Activated CD4-positive, alpha-beta T cell treated with anti-CD3 and anti-CD28 coated beads, Interleukin-2, amount 10 ng/mL, durations not matched to agents 7 days and 5 days (primary cell): ENCODE results near the gene TEX261. TPM values are rescaled to one million over a fixed set of nuclear protein-coding genes. Genes with fewer than 3 reads are reported as not detected.

ENCODE experiments used
- CTCF ChIA-PET: fragments of 350-600 bp; sonication (Branson Sonifier 250); formaldehyde crosslinking; loops from one replicate; lab custom pipeline; 2021; ENCODE audit warnings: antibody characterized with exemption; lab: Charles Lee
- POLR2A ChIA-PET: fragments of 350-600 bp; sonication (Branson Sonifier 250); formaldehyde crosslinking; loops from one replicate; lab custom pipeline; 2021; ENCODE audit warnings: antibody characterized with exemption; lab: Charles Lee
- DNase-seq: peaks from one replicate; pipeline ENCODE4 v3.0.0-alpha.2; 2020
- H3K27ac Mint-ChIP-seq: one replicate; pipeline ENCODE4 v1.8.0; 2021; ENCODE audit warnings: mild to moderate bottlenecking, moderate library complexity, mixed read lengths
- H3K27me3 Mint-ChIP-seq: one replicate; pipeline ENCODE4 v1.8.0; 2021; ENCODE audit warnings: mixed read lengths
- H3K36me3 Mint-ChIP-seq: one replicate; pipeline ENCODE4 v1.8.0; 2021; ENCODE audit warnings: low read depth, mixed read lengths
- H3K4me1 Mint-ChIP-seq: one replicate; pipeline ENCODE4 v1.8.0; 2021; ENCODE audit warnings: mixed read lengths
- H3K4me3 Mint-ChIP-seq: one replicate; pipeline ENCODE4 v1.8.0; 2021; ENCODE audit warnings: mild to moderate bottlenecking, moderate library complexity, mixed read lengths
- H3K9me3 Mint-ChIP-seq: one replicate; pipeline ENCODE4 v1.8.0; 2021; ENCODE audit warnings: mixed read lengths
- total RNA-seq, 2 experiments: library from RNA; stranded (reverse); gene quantifications; one replicate each; pipeline ENCODE4 v1.2.3, GENCODE V29; 2021

TEX261 gene
- total RNA-seq, 2 experiments from 2014 or later, result 58.2 to 69.0 TPM

GRCh38 chr2:70984576-70985282 lies 9.9 kb downstream of the TEX261 start:
- peak overlapping the region; percentile 54 for H3K27ac Mint-ChIP-seq
- H3K36me3 Mint-ChIP-seq, result peaks cover 26% of the 10 kb centered on the region
- peak overlapping the region; percentile 4 for H3K4me3 Mint-ChIP-seq
- peaks cover 19% of the 10 kb centered on the region for H3K4me1 Mint-ChIP-seq
- peak; percentile 85 for DNase-seq
- H3K9me3 Mint-ChIP-seq, result no peaks in the 10 kb centered on the region
- ChIA-PET POLR2A (interaction anchor here (1.0 kb wide), 1 partner anchor 17 kb away, joined by 5 read pairs; no protein-coding TSS in a partner anchor), CTCF (interaction anchor here (0.6 to 3.1 kb wide), 18 partner anchors 8 to 268 kb away, joined by 3 to 16 read pairs (median 4); partner anchors contain the start of genes NAGK and TEX261)
- no peaks in the 10 kb centered on the region for H3K27me3 Mint-ChIP-seq

- Mint-ChIP-seq H3K27ac (no peak overlapping the region), H3K9me3 (no peaks in the 10 kb centered on the region), H3K36me3 (peaks cover 26% of the 10 kb centered on the region), H3K4me3 (no peak overlapping the region), H3K27me3 (no peaks in the 10 kb centered on the region), H3K4me1 (peaks cover 20% of the 10 kb centered on the region)
- ChIA-PET CTCF (interaction anchor here (0.5 to 3.1 kb wide), 19 partner anchors 8 to 1402 kb away, joined by 3 to 16 read pairs (median 4); partner anchors contain the start of genes NAGK and TEX261), POLR2A (interaction anchor here (1.0 kb wide), 1 partner anchor 17 kb away, joined by 5 read pairs; no protein-coding TSS in a partner anchor)
- DNase-seq, result no peak
Measured at GRCh38 chr2:70984228-70984575, 10.5 kb downstream of the TEX261 start.

GRCh38 chr2:70983506-70984227 lies 11.0 kb downstream of the TEX261 start:
- Mint-ChIP-seq H3K4me3 (no peak overlapping the region), H3K4me1 (peaks cover 20% of the 10 kb centered on the region), H3K36me3 (peaks cover 22% of the 10 kb centered on the region), H3K27ac (no peak overlapping the region), H3K9me3 (no peaks in the 10 kb centered on the region), H3K27me3 (no peaks in the 10 kb centered on the region)
- CTCF ChIA-PET, result interaction anchor here (0.5 to 3.1 kb wide), 15 partner anchors 9 to 1402 kb away, joined by 3 to 16 read pairs (median 4); partner anchors contain the start of genes NAGK and TEX261
- POLR2A ChIA-PET, result no interaction called here
- DNase-seq, result no peak

- POLR2A ChIA-PET, result no interaction called here
- Mint-ChIP-seq H3K4me1 (peaks cover 23% of the 10 kb centered on the region), H3K9me3 (no peaks in the 10 kb centered on the region), H3K36me3 (peaks cover 22% of the 10 kb centered on the region), H3K4me3 (no peak overlapping the region), H3K27me3 (peaks cover 2% of the 10 kb centered on the region), H3K27ac (no peak overlapping the region)
- CTCF ChIA-PET, result interaction anchor here (1.5 to 3.1 kb wide), 4 partner anchors 12 to 113 kb away, joined by 4 to 16 read pairs (median 10); partner anchors contain the start of gene TEX261
- no peak for DNase-seq
Measured at GRCh38 chr2:70982971-70983370, 11.7 kb downstream of the TEX261 start.

- H3K27me3 Mint-ChIP-seq, result peaks cover 2% of the 10 kb centered on the region
- ChIA-PET CTCF (interaction anchor here (1.5 to 2.2 kb wide), 3 partner anchors 12 to 112 kb away, joined by 4 to 6 read pairs (median 6); partner anchors contain the start of gene TEX261), POLR2A (no interaction called here)
- H3K36me3 Mint-ChIP-seq, result peaks cover 14% of the 10 kb centered on the region
- no peak overlapping the region for H3K27ac Mint-ChIP-seq
- no peak for DNase-seq
- H3K4me3 Mint-ChIP-seq, result no peak overlapping the region
- no peaks in the 10 kb centered on the region for H3K9me3 Mint-ChIP-seq
- H3K4me1 Mint-ChIP-seq, result peaks cover 31% of the 10 kb centered on the region
Measured at GRCh38 chr2:70981866-70982810, 12.5 kb downstream of the TEX261 start.

GRCh38 chr2:70981421-70981820 lies 13.3 kb downstream of the TEX261 start:
- H3K4me3 Mint-ChIP-seq, result no peak overlapping the region
- no peaks in the 10 kb centered on the region for H3K9me3 Mint-ChIP-seq
- peaks cover 13% of the 10 kb centered on the region for H3K36me3 Mint-ChIP-seq
- POLR2A ChIA-PET, result no interaction called here
- H3K27me3 Mint-ChIP-seq, result peaks cover 2% of the 10 kb centered on the region
- H3K4me1 Mint-ChIP-seq, result peaks cover 36% of the 10 kb centered on the region
- CTCF ChIA-PET, result interaction anchor here (1.5 kb wide), 1 partner anchor 20 kb away, joined by 6 read pairs; no protein-coding TSS in a partner anchor
- H3K27ac Mint-ChIP-seq, result no peak overlapping the region
- DNase-seq, result no peak

GRCh38 chr2:70979626-70980025 lies 15.0 kb downstream of the TEX261 start:
- no peak overlapping the region for H3K4me3 Mint-ChIP-seq
- DNase-seq, result no peak

GRCh38 chr2:70979180-70979488 lies 15.5 kb downstream of the TEX261 start:
- H3K36me3 Mint-ChIP-seq, result peaks cover 5% of the 10 kb centered on the region
- POLR2A ChIA-PET, result no interaction called here

More at GRCh38 chr2:70979626-70980025, 15.0 kb downstream of the TEX261 start:
- Mint-ChIP-seq H3K27ac (no peak overlapping the region), H3K27me3 (peaks cover 2% of the 10 kb centered on the region), H3K9me3 (no peaks in the 10 kb centered on the region), H3K36me3 (peaks cover 5% of the 10 kb centered on the region), H3K4me1 (peaks cover 21% of the 10 kb centered on the region)
- CTCF ChIA-PET, result interaction anchor here (0.6 kb wide), 1 partner anchor 15 kb away, joined by 3 read pairs; no protein-coding TSS in a partner anchor
- POLR2A ChIA-PET, result no interaction called here

GRCh38 chr2:70978341-70979179 lies 16.1 kb downstream of the TEX261 start, which contains the start of gene ANKRD53:
ANKRD53 (plus strand) TSS chr2:70978630; CDS start chr2:70978646, 16 bp downstream.
- POLR2A ChIA-PET, result no interaction called here

More at GRCh38 chr2:70979180-70979488, 15.5 kb downstream of the TEX261 start:
- DNase-seq, result no peak
- Mint-ChIP-seq H3K9me3 (no peaks in the 10 kb centered on the region), H3K4me3 (no peak overlapping the region), H3K27ac (no peak overlapping the region), H3K4me1 (peaks cover 17% of the 10 kb centered on the region), H3K27me3 (peaks cover 2% of the 10 kb centered on the region)
- CTCF ChIA-PET, result interaction anchor here (0.6 to 1.5 kb wide), 2 partner anchors 14 to 275 kb away, joined by 3 to 4 read pairs; no protein-coding TSS in a partner anchor

GRCh38 chr2:70977605-70978205 lies 17.0 kb downstream of the TEX261 start:
- peaks cover 17% of the 10 kb centered on the region for H3K4me1 Mint-ChIP-seq
- peak; percentile 26 for DNase-seq
- CTCF ChIA-PET, result interaction anchor here (0.9 to 1.5 kb wide), 3 partner anchors 12 to 30 kb away, joined by 3 to 4 read pairs (median 3); no protein-coding TSS in a partner anchor
- peak overlapping the region; percentile 91 for H3K27ac Mint-ChIP-seq
- H3K36me3 Mint-ChIP-seq, result peaks cover 3% of the 10 kb centered on the region
- peak overlapping the region; percentile 71 for H3K4me3 Mint-ChIP-seq
- H3K9me3 Mint-ChIP-seq, result no peaks in the 10 kb centered on the region
- POLR2A ChIA-PET, result no interaction called here
- H3K27me3 Mint-ChIP-seq, result peaks cover 6% of the 10 kb centered on the region

More at GRCh38 chr2:70978341-70979179, 16.1 kb downstream of the TEX261 start, which contains the start of gene ANKRD53:
- peak within 1 kb of the TSS; percentile 71 for H3K4me3 Mint-ChIP-seq
- no peak for DNase-seq
- H3K9me3 Mint-ChIP-seq, result no peaks in the 10 kb centered on the region
- H3K27ac Mint-ChIP-seq, result peak within 1 kb of the TSS; percentile 91
- peaks cover 5% of the 10 kb centered on the region for H3K36me3 Mint-ChIP-seq
- CTCF ChIA-PET, result interaction anchor here (0.6 to 1.5 kb wide), 4 partner anchors 13 to 276 kb away, joined by 3 to 4 read pairs (median 3); no protein-coding TSS in a partner anchor
- peaks cover 17% of the 10 kb centered on the region for H3K4me1 Mint-ChIP-seq
- peaks cover 4% of the 10 kb centered on the region for H3K27me3 Mint-ChIP-seq
